ENCODE measurements around the gene CD99L2. TPM values are rescaled to one million over a fixed set of nuclear protein-coding genes. Genes with fewer than 3 reads are reported as not detected.

CD99L2 gene
- total RNA-seq, 1 donor: 19.9 TPM

- no peak for DNase-seq (ENCODE audit: low read depth in 2 of 3, low spot score in 2 of 3)
Observed at GRCh38 chrX:150767045-150767395, 131.4 kb downstream of the CD99L2 start.

DNA sequence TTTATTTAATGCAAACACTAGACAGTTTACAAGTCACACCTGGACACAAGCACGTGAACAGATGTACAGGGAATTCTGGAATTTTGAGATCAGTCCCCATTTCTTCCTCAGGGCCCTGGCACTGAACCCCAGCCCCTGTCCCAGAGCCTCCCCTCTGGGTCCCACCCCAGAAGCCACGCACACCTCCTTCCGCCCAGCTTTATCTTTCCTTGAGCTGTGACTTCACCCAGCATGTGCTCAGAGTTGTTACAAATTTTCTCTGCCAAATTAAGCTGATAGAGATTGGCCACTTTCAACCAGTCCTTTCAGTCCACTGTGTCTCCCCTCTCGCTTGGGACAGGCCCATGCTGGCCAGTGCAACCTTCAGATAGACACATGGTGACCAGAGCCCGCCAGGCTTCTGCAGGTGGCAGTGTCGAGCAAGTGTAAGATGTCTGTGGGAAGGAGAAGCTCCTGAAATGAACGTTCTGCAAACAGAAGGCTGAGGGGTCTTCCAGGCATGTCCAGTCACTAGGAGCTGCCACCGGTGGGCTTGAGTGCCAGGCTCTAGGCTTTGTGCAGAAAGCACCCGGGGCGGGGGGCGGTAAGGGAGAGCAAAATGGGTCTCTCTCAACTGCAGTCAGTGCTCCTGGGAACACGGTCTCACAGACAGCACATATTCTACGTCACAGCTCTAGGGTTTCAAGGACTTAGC, 132.0 kb downstream of the CD99L2 start:
- DNase-seq (ENCODE audit: low read depth in 2 of 3, low spot score in 2 of 3): no peak

- no peak for DNase-seq (ENCODE audit: low read depth in 2 of 3, low spot score in 2 of 3)
Observed at GRCh38 chrX:150765782-150766350, 132.6 kb downstream of the CD99L2 start.

DNA sequence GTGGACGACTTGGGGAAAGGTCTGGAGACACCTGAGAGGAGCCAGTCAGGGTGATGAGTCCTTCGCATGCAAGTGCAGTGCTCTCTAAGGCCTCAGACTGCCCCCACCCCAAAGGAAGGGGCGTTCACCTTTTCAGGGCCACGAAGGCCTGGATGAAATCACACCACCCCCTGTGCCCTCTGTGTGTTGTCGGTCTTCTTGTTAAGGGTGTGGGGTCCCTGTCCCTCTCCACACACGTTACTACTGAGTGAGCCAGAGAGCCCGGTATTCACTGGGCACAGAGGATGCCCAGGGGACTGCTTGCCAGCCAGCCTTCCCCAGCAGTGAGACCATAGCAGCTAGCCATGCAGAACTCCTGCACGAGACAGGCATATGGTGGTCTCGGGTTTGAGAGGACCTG, 133.2 kb downstream of the CD99L2 start:
- DNase-seq (ENCODE audit: low read depth in 2 of 3, low spot score in 2 of 3): no peak

DNA sequence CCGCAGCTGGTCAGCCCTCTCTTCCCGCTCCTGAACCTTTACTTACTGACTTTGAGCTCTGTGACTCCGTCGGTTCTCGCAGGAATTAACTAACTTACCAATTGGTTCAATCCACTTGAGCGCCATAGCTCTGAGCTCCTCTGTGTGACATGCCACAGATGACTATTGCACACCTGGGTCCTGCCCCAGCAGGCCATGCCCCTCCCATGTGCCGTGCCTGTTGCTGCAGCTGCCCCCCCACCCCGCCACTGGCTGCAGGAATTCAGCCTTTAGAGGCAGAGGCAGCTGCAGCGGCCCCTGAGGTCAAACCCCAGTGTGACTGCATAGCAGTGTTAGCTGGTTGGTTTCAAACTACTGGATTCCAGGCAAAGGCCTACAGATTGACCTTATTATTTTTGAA, 134.7 kb downstream of the CD99L2 start:
- no peak for DNase-seq (ENCODE audit: low read depth in 2 of 3, low spot score in 2 of 3)

DNA sequence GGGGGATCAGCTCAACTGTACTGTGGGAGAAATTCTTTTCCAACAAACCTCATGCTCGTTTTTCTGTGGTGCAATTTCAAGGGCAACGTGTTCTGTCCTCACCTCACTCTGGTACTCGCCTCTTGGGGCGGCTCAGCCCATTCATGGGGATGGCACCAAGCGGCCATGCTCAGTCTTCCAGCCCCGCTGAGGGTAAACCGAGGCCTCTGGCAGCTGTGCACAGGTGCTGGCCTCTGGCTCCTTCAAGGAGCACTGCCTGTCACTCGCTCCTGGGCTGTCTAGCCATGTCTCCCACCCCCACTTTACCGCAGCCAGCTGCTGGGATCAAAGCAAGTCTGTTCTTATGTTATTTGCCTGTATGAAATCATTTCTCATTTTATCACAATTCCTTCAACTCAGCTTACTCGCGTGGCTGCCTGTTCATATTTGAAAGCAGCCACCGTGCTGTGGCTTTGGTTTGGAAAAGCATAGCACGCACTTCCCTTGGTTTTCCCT, 135.1 kb downstream of the CD99L2 start:
- DNase-seq (ENCODE audit: low read depth in 2 of 3, low spot score in 2 of 3): no peak

DNA sequence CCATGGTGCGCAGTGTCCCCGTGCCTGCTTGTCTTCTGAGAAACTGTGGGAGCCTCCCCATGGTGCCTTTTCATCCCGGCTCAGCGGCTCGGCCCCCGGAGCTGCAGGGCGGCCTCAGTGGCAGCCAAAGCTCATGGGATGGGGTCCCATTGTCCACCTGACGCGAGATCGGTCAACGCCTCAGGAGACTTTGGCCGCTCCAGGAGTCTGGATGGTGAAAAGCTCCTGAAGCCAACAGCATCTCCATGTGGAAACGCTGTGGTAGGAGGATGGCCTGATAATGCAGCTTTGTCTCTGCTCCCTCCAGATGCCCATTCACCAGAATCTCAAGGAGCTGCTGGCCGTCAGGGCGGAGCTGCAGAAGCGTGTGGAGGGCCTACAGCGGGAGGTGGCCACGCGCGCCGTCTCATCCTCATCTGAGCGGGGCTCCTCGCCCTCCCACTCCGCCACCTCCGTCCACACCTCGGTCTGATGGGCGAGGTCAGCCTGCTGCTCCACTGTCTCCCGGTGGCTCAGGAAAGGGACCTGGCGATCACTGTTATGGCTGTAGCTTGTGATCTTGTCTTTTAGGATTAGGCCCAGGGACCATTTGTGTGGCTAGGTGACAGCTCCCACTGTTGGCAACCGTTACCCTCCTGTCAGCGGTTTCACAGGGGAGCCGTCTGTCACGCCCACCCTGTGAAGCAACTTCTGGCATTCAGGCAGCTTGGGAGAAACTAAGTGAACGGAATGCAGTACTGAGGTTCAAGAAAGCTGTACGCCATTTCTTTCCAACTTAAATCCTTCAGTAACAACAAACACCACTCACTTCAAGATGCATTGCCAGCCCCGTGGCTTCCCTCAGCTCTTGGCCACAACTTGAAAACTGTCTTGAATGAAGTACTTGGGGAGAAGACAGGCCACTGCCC, 136.0 kb downstream of the CD99L2 start:
- DNase-seq (ENCODE audit: low read depth in 2 of 3, low spot score in 2 of 3): no peak

GRCh38 chrX:150761819-150762216, 136.7 kb downstream of the CD99L2 start:
- no peak for DNase-seq (ENCODE audit: low read depth in 2 of 3, low spot score in 2 of 3)

DNA sequence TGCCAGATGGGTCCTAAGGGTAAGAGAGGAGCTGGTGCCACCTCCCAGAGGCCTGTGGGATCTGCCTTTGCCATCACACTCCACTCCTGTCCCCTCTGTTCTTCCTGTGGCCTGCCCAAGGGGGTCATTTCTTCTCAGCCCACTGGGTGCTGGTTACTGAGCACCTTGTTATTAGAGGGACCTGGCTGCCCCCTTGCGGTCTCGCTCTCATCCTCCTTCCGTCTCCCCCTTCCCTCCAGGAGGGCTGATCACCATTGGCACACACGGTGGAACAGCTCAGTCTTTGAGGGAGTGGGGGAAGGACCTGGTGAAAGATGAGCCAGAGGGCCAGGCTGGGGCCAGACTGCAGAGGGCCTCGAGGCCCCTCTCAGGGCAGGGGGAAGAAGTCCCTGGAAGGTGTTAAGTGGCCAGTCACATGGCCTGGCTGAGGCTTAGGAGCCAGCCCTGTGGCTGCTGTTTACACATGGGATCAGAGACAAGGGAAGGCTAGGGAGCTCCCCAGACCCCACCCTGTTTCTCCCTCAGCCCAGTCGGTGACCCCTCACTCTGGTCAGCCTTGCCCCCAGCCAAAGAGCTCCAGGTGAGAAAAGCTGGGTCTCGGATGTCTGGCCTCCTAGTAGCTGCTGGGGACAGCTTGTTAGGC, 137.2 kb downstream of the CD99L2 start:
- no peak for DNase-seq (ENCODE audit: low read depth in 2 of 3, low spot score in 2 of 3)

DNA sequence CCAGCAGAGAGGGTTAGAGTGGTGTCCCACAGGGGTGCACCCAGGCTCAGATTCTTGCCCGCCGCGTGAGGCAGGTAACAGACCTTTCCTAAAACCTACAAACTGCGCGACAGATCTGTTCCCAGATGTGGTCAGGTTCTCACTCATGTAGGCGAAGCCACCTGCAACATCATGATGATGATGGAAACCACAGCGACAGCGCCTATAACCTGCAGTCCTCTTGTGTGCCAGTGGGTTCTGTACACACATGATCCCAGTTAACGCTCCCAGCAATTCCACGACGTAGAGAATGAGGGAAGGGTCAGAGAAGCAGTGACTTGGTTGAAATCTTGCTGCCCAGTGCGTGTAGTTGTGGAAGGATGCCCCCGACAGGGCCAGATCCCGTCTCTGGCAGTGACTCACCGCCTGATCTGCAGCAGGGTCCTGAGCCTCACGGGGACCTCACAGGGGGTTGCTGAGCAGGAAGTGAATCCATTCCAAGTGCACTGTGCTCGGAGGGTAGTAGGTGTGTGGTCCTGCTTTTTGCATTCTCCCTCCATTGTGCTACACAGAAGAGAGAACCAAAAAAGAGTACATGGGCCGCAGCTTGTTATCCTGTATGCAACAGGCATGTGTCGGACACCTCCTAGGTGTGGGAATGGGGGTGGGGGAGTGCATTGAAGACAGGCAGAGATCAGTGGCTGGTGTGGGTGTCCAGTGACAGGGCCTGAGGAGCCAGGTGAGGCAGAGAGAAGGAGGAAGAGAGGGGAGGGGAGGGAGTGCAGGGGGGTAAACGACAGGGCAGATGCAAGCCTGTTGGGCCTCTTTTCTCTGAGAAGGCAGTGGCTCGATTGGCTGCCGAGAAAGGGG, 138.7 kb downstream of the CD99L2 start:
- no peak for DNase-seq (ENCODE audit: low read depth in 2 of 3, low spot score in 2 of 3)

GRCh38 chrX:150757371-150757770, 141.1 kb downstream of the CD99L2 start:
- no peak for DNase-seq (ENCODE audit: low read depth in 2 of 3, low spot score in 2 of 3)

- no peak for DNase-seq (ENCODE audit: low read depth in 2 of 3, low spot score in 2 of 3)
Observed at GRCh38 chrX:150753968-150754367, 144.5 kb downstream of the CD99L2 start.

- no peak for DNase-seq (ENCODE audit: low read depth in 2 of 3, low spot score in 2 of 3)
Observed at GRCh38 chrX:150753357-150753756, 145.1 kb downstream of the CD99L2 start.

DNA sequence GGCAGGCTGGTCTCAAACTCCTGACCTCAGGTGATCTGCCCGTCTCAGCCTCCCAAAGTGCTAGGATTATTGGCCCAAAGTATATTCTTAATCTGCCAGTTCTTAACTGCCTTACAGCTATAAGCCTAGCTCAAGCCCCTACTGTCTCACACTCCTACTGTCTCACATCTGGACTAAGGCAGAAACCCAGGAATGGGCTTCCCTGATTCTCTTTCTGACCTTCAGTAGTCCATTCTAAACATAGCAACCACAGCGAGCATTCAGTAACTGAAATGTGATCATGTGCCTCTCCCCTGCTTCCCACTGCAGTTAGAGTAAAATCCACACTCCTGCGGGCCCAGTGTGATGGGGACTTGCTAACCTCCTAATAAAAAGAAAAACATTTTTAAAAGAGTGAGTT, 146.3 kb downstream of the CD99L2 start:
- no peak for DNase-seq (ENCODE audit: low read depth in 2 of 3, low spot score in 2 of 3)

DNA sequence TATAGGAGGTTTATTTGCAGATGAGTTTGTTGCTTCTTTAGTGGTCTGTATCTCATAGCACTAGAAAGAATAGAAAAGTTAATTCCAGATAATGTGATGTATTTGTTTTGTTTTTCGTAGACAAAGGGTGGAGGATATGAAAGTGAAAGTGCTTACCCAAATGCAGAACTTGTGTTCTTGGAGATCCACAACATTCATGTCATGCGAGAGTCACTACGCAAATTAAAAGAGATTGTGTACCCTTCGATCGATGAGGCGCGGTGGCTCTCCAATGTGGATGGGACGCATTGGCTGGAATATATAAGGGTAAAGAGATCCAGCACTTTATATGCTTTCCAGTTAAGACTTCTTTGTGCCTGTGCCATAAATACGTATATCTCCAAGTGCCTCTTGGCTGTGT, 162.0 kb downstream of the CD99L2 start:
- peak in 2 of 3 donors; percentile 29 to 59 for DNase-seq (ENCODE audit: low read depth in 2 of 3, low spot score in 2 of 3)

GRCh38 chrX:150731795-150732194, 166.7 kb downstream of the CD99L2 start:
- no peak for DNase-seq (ENCODE audit: low read depth in 2 of 3, low spot score in 2 of 3)

DNA sequence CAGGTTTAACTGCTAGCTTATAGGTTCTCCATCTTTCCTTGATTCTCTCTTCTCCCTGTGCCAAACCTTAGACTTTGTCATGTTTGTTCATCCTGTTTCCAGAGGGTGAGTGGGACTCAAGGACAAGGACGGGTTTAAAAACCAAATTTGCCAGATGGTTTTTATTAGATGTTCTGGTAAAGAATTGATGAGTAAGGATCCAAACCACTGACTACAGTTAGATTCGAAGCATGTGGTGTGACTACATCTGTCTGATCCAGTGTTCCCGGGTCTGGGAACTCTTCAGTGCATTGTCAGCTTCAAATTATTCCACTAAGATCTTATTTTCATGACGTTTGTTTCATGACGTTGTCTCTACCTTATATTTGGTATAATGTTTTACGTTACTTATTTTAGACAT, 167.7 kb downstream of the CD99L2 start:
- no peak for DNase-seq (ENCODE audit: low read depth in 2 of 3, low spot score in 2 of 3)

DNA sequence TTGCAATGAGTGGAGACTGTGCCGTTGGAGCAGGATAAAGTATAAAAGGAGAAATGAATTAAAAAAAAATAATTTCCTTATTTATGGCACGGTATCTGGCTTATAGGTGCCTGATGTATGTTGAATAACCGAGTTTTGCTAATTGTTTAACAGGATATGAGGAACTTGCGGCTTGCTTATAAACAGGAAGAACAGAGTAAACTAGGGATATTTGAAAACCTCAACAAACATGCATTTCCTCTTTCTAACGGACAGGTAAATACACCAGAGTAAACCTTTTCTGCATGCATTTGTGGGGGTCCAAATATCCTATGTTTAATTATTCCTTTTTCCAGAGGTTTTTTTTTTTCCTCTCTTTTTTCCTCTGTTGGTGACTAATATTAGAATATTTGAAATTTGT, 168.5 kb downstream of the CD99L2 start:
- no peak for DNase-seq (ENCODE audit: low read depth in 2 of 3, low spot score in 2 of 3)

DNA sequence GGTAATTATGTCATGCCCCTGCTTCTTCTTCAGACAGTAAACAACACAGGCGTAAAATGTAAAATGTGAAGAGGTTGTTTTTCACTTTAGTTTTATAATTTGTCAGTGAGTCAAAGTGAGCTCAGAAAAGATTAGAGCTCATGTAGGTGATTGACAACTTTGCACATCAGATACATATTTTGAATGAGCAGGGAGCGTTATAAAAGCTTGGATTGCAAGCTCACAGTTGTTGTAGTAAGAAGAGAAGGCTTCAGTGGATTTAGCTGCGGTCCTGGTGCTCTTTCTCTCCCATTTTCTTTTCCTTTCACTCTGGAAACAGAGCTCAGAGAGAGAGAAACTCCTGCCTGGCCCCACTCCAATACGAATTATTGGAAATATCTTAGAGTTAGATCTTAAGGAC, 178.8 kb downstream of the CD99L2 start:
- DNase-seq (ENCODE audit: low read depth in 2 of 3, low spot score in 2 of 3): no peak
